Fibroblast of peridontal ligament (primary cell): ENCODE measurements around the gene CACNA1C.
A peak's percentile ranks its signal among the peaks of the same experiment; 100 is the strongest.

Experiments
- DNase-seq: peaks from one replicate; pipeline ENCODE4 v3.0.0-alpha.2; 2010; ENCODE audit errors: extremely low read depth

Gene CACNA1C

DNA sequence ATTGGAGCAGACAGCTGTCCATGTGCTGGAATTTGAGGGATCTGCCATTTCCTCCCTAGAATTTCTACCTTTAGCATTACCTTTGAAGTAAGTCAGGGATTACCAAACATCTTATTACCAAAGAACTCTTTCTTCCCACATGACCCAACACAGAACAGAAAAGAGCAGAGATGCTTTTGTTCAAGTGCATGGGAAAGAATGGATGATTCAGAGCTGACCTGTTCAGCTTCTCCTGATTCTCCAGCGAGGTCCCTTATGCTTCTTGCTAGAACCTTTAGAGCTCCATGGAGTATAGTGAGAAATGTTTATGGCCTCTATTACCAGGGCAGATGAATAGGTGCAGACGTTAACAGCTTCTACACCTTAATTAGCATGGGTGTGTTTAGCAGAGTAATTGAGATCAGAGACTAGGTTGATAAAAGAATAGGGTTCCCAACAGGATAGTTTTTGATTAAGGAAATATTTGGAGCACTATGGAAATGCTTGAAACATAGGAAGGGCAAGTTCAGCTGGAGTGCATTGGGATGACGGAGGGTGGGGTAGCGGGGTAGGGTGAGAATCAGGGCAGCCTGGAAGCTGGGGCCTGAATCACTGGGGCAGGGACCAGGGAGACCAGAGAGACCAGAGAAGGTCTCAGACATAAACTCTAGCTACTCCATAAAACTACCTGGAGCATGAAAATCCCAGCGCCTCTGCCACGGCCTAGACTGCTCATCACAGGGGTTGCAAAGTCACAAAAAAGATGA, 223.7 kb downstream of the CACNA1C start:
- DNase-seq = no peak

DNA sequence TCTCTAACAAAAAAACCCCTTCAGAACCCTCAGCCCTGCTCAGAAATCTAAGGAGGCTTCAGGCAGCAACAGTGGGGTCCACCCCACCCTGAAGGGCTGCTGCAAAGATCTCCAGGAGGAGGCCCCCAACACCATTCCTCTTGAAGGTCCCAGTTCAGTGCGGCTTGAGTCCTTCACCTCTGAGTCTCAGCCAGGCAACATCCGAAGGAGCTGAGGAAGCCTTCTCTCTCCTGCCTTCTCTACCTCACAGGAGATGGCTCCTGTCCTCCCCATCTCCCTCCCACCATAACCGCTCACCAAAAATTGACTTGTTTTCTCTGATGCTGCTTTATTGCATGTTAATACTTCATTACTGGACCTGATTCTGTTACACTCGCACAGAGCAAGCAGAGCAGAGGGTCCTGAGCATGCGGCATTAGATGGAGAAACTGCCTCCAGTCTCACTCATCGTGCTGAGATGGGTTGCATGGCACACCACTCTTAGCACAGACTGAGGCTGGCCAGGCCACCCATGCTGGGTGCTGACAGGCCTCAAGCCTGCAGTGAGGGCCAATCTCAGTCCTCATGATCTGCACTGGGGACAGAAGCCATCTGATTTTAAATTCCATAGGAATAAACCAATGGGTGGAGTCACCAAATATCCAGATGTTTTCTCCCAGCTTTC, 224.8 kb downstream of the CACNA1C start:
- no peak for DNase-seq

DNA sequence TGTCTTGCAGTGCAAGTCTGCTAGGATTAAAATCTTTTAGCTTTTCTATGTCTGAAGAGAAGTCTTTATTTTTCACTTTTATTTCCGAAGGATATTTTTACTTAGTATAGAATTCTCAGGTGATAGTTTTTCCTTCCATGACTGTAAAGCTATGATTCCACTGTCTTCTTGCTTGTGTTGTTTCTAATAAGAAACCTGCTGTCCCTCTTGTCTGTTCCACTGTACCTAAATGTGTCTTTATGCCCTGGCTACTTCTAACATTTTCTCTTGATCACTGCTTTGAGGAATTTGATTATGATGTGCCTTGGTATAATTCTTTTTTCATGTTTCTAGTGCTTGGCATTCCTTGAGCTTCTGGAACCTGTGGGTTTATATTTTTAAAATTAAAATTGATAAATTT, 228.7 kb downstream of the CACNA1C start:
- no peak for DNase-seq

DNA sequence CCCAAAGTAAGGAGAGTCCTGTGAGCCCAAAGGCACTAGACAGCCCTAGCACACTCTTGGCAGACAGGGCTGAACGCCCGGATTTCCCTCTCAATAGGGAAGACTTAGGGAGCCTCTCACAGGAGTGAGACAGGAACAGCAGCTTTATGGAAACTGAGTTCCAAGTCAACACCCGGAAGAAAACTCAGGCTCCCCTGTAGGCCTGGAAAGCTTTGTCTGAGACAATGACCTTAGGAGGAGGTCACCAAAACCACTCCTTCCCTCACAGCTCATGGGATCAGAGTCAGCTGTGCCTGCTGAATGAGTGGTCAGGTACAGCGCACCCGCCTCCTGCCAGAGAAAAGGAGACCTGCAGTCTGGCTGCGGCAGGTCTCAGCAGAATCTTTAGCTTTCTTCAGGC, 229.5 kb downstream of the CACNA1C start:
- DNase-seq = peak; percentile 48

DNA sequence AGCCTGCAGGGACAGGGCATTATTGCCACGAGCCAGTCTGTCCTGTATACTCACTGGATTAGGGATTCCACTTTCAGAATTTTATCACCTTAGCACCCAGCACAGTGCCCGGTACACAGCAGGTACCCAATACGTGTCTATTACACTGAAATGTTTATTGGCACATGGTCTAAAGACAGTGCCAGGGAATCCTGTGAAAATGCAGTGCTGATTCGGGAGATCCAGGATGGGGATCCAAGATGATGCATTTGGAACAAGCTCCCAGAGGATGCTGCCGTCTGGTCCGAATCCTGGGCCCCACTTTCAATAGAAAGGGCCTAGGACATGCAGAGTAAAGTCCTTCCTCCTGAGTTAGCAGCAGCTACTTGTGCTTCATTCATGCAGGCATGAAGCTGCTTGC, 230.7 kb downstream of the CACNA1C start:
- DNase-seq = no peak

DNA sequence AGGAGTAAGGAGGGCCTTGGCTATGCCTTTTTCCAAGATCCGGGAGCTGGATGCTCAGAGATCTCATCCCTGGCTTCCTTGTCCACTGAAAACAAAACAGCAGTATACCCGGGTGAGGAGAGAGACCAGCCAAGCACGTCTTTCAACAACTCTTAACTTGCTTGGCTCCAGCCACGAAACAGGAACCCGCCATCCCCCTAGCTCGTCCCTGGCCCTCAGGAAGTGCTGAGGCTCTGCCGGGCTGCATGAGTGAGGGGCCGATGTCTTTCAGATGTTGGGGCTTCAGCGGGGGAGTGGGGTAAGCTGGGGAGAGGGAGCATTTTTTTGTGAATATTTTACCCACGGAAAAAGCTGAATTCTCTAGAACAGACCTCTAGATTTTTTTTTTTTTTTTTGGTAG, 231.1 kb downstream of the CACNA1C start:
- DNase-seq = peak; percentile 83

DNA sequence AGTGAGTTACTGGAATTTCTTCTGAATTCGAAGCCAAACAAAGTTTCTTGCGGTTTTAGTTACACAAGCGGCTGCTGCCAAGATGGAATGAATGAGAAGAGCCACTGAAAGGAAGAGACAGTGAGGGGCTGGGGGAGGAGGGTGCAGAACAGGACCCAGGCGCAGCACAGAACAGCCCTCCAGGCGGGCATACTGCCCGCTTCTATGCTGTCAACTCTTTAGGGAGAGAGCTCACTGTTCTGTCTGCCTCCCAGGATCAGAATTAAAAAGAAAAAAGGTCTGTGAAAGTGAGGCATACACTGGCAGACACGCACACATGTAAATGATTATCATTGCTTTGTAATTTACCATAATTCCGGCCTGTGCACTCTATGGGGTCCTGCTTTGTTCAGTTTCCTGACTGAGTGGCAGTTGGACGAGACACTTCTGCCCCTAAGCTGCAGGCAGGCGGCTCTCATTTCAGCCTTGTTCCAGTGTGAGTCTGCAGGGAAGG, 231.6 kb downstream of the CACNA1C start:
- peak; percentile 97 for DNase-seq

DNA sequence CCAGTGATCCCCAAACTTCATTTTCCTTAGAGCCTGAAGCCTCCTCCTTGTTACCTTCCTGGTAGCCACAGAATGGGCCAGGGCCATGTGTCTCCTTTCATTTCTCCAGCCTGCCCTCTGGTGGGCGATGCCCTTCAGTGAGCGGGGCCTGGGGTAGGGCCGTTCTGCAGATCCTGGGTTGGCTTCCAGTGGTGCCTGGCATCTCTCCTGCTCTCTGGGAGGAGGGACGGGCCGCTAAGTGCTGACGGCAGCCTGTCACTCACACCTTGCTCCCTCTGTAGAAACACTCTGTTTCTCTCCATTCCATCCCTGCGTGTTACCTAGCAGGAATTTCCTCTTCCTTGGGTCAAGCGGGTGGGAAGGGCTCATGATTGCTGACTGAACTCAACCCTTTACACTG, 232.1 kb downstream of the CACNA1C start:
- peak; percentile 85 for DNase-seq

DNA sequence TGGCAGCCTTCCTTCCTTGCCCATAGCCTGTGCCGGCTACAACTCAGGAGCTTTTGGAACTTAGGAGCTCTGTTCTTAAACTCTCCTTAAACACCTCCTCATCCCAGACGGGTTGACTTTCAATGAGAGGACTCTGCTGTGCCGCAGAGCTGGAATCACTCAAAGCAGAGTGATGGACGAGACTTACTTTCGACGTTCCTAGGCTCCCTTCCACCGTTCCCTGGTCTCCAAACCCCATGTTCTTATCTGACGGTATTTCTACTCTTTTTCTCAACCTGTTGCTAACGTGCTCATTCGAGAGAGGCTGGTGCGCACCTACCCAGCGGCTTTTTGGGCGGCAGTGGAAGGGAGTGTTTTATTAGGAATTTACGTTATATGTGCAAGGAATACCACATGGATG, 232.7 kb downstream of the CACNA1C start:
- DNase-seq = no peak

DNA sequence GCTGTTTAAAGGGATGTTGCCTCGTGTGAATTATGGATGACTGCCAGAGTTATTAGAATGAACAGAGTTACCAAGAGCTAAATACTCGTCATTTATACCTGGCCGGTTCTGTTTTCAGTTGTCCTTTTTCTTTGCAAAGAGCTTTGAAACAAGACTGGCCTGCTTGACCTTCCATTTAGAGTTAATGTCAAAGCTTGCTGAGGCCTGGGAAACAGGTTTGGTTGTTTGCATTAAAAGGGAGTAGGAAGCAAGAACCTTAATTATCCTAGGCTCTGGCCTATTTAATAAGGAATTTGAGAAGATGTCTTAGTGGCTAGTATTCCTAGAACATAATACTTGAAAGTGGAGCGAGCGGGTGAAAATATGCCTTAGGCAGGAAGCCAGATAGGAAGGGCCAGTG, 233.3 kb downstream of the CACNA1C start:
- DNase-seq = no peak

DNA sequence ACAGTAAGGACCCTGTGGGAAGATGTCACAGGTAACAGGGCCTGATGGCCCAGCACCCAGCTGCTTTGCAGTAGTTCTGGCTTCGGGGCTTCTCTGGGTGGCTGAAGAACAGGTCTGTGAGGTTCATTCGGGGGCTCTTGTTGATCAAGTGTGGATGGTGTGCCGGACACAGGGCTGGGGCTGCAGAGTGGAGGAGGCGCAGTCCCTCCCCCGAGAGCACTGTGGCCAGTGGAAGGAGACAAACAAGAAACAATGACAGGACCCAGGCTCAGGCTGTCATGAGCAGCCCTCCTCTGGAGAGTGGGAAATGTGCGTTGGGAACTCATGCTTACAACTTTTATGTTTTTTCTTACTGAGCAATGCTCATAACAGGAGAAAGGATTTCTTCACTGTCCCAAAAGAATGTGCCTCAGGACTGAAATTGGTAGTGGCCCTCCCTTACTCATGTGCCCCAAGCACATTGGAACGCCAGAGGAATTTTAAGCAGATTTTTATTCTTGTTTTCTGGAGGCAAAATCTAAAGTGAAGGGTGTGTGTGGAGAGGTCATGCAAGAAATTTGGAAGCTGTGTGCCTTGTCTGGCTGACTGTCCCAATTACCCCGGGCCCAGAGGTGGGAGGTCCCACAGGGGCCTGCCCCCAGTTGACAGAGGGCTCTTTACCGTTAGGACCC, 233.8 kb downstream of the CACNA1C start:
- peak; percentile 80 for DNase-seq

DNA sequence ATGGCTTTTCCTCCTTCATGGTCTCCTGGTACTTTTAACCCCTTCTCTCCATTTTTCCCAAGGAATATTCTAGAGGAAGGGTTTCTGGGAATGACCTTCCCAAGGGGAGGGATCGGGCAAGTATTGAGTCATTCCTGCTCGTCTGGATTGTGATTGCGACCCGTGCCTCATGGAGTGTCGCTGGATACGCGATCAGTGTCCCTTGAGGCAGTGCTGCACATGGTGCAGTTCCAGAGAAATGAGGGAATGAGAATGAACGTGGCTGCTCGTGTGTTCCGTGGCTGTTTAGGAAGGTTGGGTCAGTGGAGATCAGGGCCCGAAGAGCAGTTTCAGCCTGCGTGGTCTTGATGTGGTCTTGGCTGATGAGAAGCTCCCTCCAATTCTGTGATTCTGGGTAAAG, 234.4 kb downstream of the CACNA1C start:
- peak; percentile 28 for DNase-seq

DNA sequence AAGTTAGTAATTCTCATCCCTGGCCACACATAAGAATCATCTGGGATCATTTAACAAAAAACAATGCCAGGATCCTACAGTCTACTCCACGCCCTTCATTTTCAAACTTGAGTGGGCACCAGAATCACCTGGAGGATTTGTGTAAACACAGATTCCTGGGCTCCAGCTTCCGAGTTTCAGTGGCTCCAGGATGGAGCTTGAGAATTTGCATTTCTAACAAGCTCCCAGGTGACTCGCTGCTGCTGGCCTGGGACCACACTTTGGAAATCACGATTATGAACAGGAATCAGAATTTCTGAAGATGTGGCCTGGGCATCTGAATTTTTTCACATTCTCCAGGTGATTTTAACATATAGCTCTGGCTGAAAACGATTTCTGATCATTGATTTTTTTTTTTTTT, 234.8 kb downstream of the CACNA1C start:
- DNase-seq = no peak

DNA sequence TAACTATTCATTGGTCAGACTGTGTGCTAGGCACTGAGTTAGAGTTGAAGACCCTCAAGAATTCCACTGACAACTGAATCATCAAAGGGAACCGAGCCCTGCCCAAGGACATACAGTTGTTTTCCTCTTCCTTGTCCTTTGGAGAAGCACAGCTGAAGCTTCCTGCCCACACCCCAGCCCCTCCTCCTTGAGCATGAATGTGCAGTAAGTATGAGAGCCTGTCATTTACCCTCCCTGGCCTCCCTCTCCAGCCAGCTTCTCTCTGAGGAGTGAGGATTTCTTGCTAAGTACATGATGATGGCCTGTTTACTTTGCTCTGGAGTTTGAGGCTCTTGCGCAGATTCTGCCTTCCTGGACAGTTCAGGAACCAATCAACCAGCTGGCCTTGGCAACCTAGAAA, 235.2 kb downstream of the CACNA1C start:
- DNase-seq = peak; percentile 64

DNA sequence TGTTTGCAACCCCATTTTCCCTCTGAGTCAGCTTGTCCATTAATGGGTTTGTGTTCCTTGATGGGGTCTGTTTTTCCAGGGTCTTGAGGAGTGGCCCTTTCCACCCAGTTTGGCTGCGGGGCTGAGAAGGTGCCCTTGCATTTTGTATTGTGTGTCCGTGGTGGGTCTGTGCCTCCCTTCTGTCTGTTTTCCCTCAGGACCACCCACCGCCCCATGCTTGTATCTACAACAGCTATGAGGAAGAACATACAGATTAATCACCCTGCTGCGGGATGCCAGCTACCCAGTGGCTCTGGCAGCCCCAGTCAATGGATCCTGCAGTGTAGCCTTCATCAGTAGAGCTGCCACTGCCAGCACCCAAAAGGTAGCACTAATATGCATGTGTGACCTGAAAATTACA, 235.7 kb downstream of the CACNA1C start:
- no peak for DNase-seq

DNA sequence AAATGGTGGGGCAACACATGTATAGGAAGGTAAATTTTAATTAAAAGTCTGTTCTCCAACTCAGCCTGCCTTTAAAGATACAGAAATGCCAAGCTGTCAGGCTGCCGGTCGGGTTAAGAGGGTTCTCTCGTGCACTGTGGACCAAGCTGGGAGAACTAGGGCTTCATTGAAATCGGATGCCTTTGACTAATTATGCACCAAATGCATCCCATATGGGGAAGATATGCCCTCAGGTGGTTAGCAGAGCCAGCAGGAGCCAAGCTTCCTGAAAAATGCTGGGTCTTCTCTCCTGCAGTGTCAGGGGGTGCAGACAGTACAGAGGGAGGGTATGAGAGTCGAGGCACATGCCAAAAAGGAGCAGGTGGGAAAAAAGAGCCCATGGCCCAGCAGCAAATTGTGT, 236.1 kb downstream of the CACNA1C start:
- DNase-seq = peak; percentile 47

DNA sequence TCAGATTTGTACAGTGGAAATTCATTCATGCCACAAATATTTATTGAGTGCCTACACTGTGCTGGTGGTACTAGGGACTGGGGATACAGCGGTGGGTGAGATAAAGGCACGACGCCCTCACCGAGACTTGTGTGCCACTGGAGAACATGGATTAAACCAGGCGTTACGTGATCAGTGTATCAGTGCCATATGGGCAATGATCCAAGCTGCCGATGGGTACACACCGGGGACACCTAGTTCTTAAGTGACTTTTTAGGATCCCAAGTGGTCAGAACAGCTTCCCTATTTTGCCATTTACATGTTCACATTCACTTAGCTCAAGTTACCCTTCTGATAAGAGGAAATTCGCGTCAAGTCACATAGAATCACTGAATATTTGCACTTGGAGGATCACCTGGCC, 236.7 kb downstream of the CACNA1C start:
- no peak for DNase-seq

DNA sequence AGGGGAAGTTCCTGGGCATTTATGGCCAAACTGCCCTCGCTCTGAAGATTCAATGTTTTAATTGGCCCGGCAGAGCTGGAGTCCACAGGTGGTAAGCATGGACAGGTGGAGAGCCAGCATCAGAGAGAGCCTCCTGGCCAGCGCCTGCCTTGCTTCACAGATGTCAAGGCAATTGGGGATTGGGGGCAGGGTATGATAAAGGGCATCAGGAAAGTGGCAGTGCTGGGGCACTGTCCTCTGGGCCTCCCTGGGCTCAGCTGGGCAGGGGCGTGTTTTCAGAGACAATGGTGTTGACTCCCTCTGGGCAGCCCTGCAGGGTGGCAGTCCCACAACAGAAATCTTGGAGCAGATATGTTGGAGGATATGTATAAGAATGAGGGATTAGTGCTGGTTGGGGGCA, 237.3 kb downstream of the CACNA1C start:
- DNase-seq = no peak

DNA sequence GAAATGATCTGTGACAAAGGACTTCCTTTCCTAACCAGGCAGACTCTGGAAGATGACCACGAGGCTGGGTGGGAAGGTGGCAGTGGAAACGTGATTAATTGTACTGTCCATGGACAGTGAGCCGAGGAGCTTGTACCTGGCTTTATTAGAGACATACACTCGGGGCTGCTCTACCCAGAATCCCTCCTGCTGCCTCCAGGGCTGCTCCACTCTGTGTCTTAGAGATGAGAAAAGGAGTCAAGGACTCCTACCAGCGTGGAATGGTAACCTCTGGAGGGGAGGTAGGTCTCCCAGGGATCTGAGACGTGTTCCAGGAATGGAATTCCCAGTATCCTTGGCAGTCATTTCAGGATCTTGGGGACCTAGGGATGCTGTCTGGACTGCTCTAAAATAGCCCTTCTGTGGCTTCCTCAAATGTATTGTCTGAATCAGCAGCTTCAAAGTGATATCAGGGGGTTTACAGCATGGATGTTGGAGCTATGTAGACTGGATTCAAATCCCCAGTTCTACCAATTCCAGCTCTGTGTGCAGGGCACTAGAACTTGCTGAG, 237.8 kb downstream of the CACNA1C start:
- DNase-seq = no peak

DNA sequence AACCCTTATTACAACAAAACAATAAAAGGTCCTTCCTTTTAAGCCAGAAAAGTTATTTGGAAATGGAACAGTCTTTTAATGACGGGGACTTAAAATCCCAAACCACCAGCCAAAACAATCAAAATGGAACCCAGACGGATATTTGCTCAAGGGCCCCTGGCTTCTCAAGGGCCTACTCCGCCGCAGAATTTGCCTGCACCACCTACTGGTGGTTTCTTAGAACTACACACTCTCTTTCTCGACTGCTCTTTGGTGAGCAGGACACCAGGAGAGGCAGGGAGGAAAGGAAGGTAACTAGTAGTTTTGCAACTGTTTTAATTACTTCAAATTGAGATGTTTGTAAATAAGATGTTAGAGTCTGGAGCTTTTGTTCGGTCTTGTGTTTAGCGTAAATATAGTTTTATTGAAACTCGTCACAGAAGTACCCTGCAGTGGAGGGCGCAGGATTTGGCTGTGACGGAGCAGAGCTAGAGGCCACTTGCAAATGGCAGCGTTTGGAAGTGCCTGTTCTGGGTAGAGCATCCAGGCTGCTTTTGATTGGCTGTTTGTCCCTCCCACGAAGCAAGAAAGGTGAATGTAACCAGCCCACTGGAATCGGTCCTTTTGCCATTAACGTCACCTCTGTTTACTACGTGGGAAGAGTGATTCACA, 238.5 kb downstream of the CACNA1C start:
- peak; percentile 33 for DNase-seq

DNA sequence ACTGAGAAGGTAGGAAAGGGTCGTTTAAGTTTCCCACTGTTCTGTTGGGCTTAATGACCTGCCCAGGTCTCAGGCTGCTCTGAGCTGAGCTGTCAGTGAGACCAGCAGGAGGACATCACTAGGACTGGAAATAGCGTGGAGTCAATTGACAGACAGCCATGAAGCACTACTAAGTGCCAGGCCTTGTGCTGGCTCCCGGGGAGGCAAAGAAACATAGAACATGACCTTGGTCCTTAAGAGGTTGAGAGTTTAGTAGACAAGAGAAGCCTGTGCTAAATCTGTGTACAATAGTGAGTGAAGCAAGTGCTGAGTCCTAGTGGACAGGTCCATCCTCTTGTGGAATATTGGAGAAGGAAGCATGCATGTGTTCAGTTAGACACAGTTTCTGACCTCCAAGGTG, 239.2 kb downstream of the CACNA1C start:
- no peak for DNase-seq

DNA sequence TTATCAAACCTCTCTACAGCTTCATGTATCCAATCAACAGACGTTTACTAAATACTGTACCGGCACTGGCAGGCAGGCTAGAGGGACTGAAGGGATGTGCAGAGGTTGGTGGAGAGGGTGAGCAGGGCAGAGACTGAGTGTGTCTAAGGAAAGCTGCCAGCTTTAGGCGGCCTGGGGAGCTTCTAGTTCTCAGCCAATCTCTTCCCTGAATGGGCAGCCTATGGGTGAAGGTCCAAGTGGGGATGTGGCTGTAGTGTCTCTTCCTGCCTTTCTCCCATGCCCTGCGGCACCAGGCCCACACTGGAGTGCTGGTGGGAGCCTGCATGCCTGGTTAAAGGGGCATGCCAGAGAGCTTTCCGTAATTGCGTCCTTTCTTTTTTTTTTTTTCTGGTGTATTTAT, 239.8 kb downstream of the CACNA1C start:
- no peak for DNase-seq
